ENCODE data around the gene MARCKS.

The MARCKS gene

GRCh38 chr6:113848811-113849210 is 8.3 kb upstream of the MARCKS start:
- H2AFZ ChIP-seq (ENCODE audit: low read depth), result no peak overlapping the region

GRCh38 chr6:113853252-113853651 is 3.9 kb upstream of the MARCKS start:
- Histone ChIP-seq H3K4me3 (IDR thresholded peaks at IDR 0.05; ENCODE audit: insufficient read depth, low read depth, low read length) (no peak overlapping the region), H3K27ac (no peak overlapping the region), H3K4me2 (no peak overlapping the region), H2AFZ (ENCODE audit: low read depth) (no peak overlapping the region), H3K4me1 (ENCODE audit: low read depth, poor library complexity, severe bottlenecking) (no peaks in the 10 kb centered on the region), H3K9ac (no peak overlapping the region), H3K79me2 (ENCODE audit: insufficient read depth, low read depth) (no peaks in the 10 kb centered on the region), H4K20me1 (ENCODE audit: insufficient read depth) (no peaks in the 10 kb centered on the region), H3K36me3 (ENCODE audit: insufficient read depth) (no peaks in the 10 kb centered on the region), H3K27me3 (ENCODE audit: insufficient read depth, low read depth) (no peaks in the 10 kb centered on the region)
- TF ChIP-seq CTCF (conservative IDR thresholded peaks at IDR 0.05; ENCODE audit: low read depth, low read length), result no peak

More at GRCh38 chr6:113848811-113849210, 8.3 kb upstream of the MARCKS start:
- Histone ChIP-seq H3K27ac (no peak overlapping the region), H3K27me3 (ENCODE audit: insufficient read depth, low read depth) (no peaks in the 10 kb centered on the region), H3K36me3 (ENCODE audit: insufficient read depth) (no peaks in the 10 kb centered on the region), H4K20me1 (ENCODE audit: insufficient read depth) (no peaks in the 10 kb centered on the region), H3K4me3 (IDR thresholded peaks at IDR 0.05; ENCODE audit: insufficient read depth, low read depth, low read length) (no peak overlapping the region), H3K9ac (no peak overlapping the region), H3K4me2 (no peak overlapping the region), H3K4me1 (ENCODE audit: low read depth, poor library complexity, severe bottlenecking) (no peaks in the 10 kb centered on the region), H3K79me2 (ENCODE audit: insufficient read depth, low read depth) (no peaks in the 10 kb centered on the region)
- TF ChIP-seq CTCF (conservative IDR thresholded peaks at IDR 0.05; ENCODE audit: low read depth, low read length), result no peak

- TF ChIP-seq CTCF (conservative IDR thresholded peaks at IDR 0.05; ENCODE audit: low read depth, low read length), result no peak
These were observed 2.3 kb upstream of the MARCKS start for GRCh38 chr6:113854531-113855499.

GRCh38 chr6:113855500-113856374 is 1.4 kb upstream of the MARCKS start:
- no peak for TF ChIP-seq CTCF (conservative IDR thresholded peaks at IDR 0.05; ENCODE audit: low read depth, low read length)
- Histone ChIP-seq H3K4me3 (IDR thresholded peaks at IDR 0.05; ENCODE audit: insufficient read depth, low read depth, low read length) (no peak overlapping the region), H3K36me3 (ENCODE audit: insufficient read depth) (no peaks in the 10 kb centered on the region), H3K27ac (peak overlapping the region; percentile 23; the same call in 1 of the 2 replicates), H3K27me3 (ENCODE audit: insufficient read depth, low read depth) (no peaks in the 10 kb centered on the region), H4K20me1 (ENCODE audit: insufficient read depth) (no peaks in the 10 kb centered on the region), H3K9ac (peak overlapping the region; percentile 7; the same call in 1 of the 2 replicates), H3K79me2 (ENCODE audit: insufficient read depth, low read depth) (no peaks in the 10 kb centered on the region), H3K4me2 (peak overlapping the region; percentile 86), H2AFZ (ENCODE audit: low read depth) (peak overlapping the region; percentile 68; the same call in 1 of the 2 replicates), H3K4me1 (ENCODE audit: low read depth, poor library complexity, severe bottlenecking) (no peaks in the 10 kb centered on the region)

More at GRCh38 chr6:113854531-113855499, 2.3 kb upstream of the MARCKS start:
- Histone ChIP-seq H3K4me1 (ENCODE audit: low read depth, poor library complexity, severe bottlenecking) (no peaks in the 10 kb centered on the region), H3K27ac (no peak overlapping the region; the same call in 1 of the 2 replicates), H3K79me2 (ENCODE audit: insufficient read depth, low read depth) (no peaks in the 10 kb centered on the region), H4K20me1 (ENCODE audit: insufficient read depth) (no peaks in the 10 kb centered on the region), H3K36me3 (ENCODE audit: insufficient read depth) (no peaks in the 10 kb centered on the region), H2AFZ (ENCODE audit: low read depth) (peak overlapping the region; percentile 69), H3K27me3 (ENCODE audit: insufficient read depth, low read depth) (no peaks in the 10 kb centered on the region), H3K9ac (peak overlapping the region; percentile 27; the same call in 1 of the 2 replicates), H3K4me2 (peak overlapping the region; percentile 86), H3K4me3 (IDR thresholded peaks at IDR 0.05; ENCODE audit: insufficient read depth, low read depth, low read length) (no peak overlapping the region)

All from KMS-11 (cell line).